HG03103 (cell line): Measurements from ENCODE around the gene LMF1.

Source experiments
- ATAC-seq: cut with Tn5 transposase; IDR thresholded peaks from one replicate; pipeline ENCODE4 v1.9.1; 2021; ENCODE audit warnings: low read depth; ENCODE audit not compliant: unreplicated experiment

The LMF1 gene

DNA sequence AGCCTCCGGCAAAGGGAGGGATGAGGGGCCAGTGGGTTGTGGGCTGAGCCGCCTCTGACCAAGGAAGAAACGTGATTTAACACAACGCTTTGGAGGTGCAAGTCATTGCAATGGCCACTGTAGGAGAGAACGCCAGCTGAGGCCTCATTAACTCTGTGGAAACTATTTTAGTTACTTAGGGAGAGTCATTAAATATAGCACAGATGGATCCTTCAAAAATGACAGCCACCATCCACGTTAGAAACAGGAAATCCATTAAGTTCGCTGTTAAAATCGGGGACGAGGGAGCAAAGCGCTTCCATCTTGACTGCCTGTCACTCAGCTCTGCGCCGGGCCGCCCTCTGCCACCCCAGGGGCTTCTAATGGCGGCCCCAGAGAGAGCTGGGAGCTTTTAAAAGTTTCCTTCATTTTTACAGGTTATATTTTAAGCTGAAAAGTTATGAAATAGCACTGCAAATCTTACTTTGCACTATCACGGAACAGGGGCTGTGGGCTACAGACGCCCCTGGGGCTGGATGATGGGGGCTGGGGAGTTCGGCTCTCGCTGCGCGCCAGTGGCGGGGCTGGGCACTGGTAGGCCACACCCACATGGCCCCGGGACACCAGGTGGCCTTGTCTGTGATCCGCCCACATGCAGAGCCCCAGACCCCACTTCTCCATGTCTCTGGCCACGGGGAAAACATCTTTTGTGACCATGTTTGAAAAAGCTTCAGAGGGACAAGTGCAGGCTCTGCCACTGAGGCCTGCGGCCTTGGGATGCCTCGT is 54.6 kb downstream of the LMF1 start:
- ATAC-seq = no peak

- no peak for ATAC-seq
Measured at GRCh38 chr16:915546-915945, 55.2 kb downstream of the LMF1 start.

- ATAC-seq = no peak
Measured at GRCh38 chr16:914440-914839, 56.3 kb downstream of the LMF1 start.

- no peak for ATAC-seq
Measured at GRCh38 chr16:913817-914439, 56.9 kb downstream of the LMF1 start.

DNA sequence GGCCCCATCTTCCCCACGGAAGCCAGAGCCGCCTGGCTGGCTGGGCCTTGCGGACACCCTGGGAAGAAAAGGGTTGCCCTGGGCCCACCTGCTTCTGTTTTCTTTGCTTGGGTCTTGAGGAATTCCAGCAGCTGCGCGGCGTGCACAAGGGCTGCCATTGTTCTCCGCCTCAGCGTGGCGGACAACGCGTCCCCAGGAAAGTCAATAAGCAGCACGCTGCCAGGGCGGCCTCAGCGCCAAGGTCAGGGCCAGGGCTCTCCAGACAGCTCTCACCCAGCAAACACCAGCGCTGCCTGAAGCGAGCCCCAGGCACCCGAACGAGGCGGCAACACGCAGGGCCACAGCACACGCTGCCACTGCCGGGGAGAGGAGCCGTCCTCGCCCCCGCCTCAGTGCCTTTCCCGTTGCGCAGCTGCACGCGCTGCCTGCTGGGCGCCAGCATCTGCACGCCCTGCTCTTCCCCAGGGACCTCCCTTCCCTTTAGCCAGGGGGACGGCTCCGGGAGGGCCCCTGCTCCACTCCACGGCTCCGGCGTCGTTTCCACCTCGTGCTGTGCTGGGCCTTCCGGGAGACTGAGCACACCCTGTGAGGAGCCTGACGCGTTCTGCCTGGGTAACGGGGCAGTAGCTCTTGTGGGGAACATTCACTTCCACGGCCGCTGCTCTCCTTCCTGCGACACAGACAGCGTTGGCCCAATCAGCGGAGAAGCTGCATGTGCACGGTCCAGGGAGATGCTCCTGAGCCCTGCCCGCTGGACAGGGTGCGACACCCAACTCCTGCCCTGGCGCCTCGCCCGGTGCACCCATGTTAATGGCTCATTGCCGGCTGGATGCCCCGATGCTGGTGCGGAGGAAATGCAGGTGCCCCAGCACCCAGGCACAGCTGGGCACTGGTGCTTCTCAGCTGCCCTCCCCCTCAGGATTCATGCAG is 57.8 kb downstream of the LMF1 start:
- no peak for ATAC-seq

GRCh38 chr16:912322-912683 is 58.5 kb downstream of the LMF1 start:
- ATAC-seq = no peak

GRCh38 chr16:911604-912321 is 59.0 kb downstream of the LMF1 start:
- no peak for ATAC-seq

GRCh38 chr16:911101-911500 is 59.7 kb downstream of the LMF1 start:
- no peak for ATAC-seq

GRCh38 chr16:910181-910580 is 60.6 kb downstream of the LMF1 start:
- ATAC-seq = no peak

- ATAC-seq = no peak
Measured at GRCh38 chr16:909281-910000, 61.3 kb downstream of the LMF1 start.

DNA sequence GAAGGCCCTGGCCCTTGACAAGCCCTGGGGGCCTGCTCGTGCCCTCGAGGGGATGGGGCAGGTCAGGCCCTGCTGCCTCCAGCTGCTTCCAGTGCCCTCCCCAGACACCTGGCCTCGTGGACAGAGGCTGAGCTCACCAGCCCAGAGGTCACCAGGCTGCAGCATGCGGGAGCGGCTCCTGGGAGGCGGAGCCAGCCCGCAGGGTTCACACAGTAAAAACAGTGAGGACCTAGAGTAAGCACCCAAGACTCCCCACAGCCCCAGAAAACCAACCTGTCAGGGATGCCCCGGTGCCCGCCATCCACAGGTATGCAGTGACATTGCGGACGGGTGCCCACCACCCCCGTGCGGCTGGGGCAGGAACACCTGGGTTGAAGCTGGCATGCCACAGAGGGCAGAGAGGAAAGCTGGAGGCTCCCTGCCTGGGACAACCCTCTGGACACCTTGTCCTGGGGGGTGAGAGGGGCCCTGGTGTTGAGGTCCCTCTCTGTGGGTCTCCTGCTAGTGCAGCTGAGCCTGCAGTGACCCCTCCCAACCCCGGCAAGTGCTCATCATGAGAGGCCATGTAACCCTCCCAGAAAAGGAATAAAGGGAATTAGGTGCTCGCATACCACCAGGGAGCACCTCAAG is 62.1 kb downstream of the LMF1 start:
- no peak for ATAC-seq

DNA sequence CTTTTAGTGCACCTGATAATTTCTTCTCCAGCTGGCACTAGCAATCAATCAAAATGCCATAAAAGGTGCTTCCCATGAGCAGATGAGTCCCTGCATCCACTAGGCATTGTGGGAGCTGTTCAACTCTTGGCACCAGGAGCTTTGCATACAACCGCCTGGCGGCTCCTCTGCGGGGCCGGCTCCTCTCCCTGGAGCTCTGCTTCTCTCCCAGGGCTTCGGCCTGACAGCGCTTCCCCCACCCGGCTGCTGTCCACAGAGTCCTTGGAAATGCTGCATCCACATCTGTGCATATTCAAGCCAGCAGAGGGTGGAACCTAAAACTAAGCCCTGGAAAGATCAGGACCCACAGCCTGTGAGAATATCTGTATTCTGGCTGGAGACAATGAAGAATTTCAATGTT is 62.9 kb downstream of the LMF1 start:
- no peak for ATAC-seq

GRCh38 chr16:907361-907760 is 63.4 kb downstream of the LMF1 start:
- no peak for ATAC-seq

DNA sequence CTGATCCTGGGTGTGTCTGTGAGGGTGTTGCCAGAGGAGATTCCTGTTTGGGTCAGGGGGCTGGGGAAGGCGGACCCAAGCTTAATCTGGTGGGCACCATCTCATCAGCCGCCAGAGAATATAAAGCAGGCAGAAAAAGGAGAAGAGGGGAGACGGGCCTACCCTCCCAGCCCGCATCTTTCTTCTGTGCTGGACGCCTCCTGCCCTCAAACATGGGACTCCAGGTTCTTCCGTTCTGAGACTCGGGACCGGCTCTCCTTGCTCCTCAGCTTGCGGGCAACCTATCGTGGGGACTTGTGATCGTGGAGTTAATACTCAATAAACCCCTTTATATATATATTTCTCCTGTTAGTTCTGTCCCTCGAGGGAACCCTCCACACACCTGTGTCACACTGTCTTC is 64.5 kb downstream of the LMF1 start:
- no peak for ATAC-seq

DNA sequence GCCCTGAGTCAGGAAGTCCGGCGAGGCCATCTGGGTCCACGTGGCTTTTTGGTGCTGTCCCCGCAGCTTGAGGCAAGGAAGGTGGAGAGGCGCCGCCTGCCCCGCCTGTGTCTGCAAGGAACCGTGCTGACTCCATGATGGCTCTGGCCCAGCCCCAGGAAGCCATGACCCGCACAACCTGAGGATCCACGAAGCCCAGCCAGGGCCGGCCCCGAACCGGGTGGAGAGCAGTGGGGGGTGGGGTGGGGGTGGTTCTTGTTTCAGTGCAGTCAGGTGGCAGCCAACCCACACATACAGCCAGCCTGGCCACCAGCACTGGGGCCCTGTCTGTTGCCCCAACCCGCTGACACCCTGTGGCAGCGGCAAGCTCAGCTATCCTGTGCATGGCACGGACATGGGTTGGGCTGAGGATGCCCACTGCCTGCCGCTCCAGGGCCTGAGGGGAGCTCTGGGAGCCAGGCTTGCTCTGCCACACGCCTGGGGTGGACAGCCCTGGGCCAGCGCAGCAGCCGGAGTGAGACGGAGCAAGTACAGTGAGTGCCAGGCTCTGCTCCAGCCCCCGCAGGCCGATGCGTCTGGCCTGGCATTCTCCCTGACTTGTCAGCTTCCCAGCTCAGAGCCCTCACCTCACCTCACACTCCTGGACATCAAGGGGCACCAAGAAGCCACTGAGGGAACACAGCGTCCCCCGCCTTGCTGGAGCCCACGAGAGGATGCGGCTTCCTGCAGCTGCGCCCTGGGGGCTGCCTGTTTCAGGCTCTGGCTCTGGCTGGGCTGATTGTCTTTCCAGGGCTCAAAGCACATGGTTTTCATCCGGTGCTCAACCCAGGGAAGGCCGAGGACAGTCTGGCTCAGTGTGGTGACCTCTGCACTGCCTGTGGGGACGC is 68.8 kb downstream of the LMF1 start:
- no peak for ATAC-seq

DNA sequence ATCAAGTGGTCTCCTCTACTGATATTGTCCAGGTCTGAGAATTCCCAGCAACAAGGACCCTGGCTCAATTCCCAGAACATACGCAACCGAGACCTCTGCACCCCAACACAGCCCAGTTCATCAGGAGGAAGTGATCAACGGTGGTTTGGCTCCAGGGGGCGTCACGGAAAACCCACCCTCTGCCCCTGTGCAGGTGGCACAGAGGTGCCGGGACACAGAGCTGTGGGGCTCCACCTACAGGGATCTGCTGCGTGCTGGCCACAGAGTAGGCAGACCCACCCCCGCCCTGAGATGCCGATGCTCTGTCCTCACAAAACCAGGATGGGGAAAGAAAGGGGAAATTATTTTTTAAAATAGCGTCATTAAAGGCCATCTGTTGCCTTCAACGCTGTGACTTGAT is 69.6 kb downstream of the LMF1 start:
- ATAC-seq = no peak

DNA sequence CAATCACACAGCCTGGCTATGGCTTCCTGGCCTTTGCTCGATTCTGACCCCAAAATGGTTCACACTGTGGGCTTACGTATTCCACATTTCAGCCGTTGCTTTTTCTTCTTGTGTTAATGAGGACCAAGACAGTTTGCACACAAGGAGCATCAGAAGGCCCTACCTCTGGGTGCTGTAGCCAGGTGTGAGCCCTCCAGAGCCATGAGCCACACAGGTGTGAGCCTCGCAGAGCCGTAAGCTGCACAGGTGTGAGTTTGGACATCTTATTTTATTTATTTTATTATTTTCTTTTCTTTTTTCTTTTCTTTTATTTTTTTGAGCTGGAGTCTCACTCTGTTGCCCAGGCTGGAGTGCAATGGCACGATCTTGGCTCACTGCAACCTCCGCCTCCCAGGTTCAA is 70.6 kb downstream of the LMF1 start:
- ATAC-seq = no peak

GRCh38 chr16:899683-900060 is 71.1 kb downstream of the LMF1 start:
- no peak for ATAC-seq
